Heart left ventricle (tissue), 16 donors: ENCODE data around the gene CHST7. TPM values are rescaled to one million over a fixed set of nuclear protein-coding genes. Genes with fewer than 3 reads are reported as not detected.
A peak's percentile ranks its signal among the peaks of the same experiment; 100 is the strongest.

Experiments used
- ATAC-seq, 4 donors: fragments of 200-7000 bp; cut with Tn5 transposase; one replicate each; pipeline ENCODE4 v1.9.1; 2020 to 2022; ENCODE audit warnings: moderate library complexity in 4 of 4, mild to moderate bottlenecking in 3 of 4, moderate number of reproducible peaks in 1 of 4
- DNase-seq, 5 donors: peaks; one replicate each; pipeline ENCODE4 v3.0.0-alpha.2; 2020
- H3K27ac ChIP-seq, 12 donors: fragments of 200-600 bp; sonication (generic) in 4 of 12; one replicate each; pipeline versions ENCODE4 v1.5.0 to v1.8.0; 2016 to 2022; ENCODE audit warnings: mild to moderate bottlenecking in 2 of 12
- H3K27me3 ChIP-seq, 9 donors: fragments of 200-600 bp; sonication (generic) in 2 of 9; one replicate each; pipeline versions ENCODE4 v1.5.1 to v1.8.0; 2016 to 2022; ENCODE audit warnings: mild to moderate bottlenecking in 3 of 9
- H3K36me3 ChIP-seq, 9 donors: fragments of 200-600 bp; sonication (generic) in 2 of 9; one replicate each; pipeline versions ENCODE4 v1.5.0 to v1.8.0; 2018 to 2022; ENCODE audit warnings: mild to moderate bottlenecking in 2 of 9
- H3K4me1 ChIP-seq, 12 donors: fragments of 200-600 bp; sonication (generic) in 4 of 12; one replicate each; pipeline versions ENCODE4 v1.5.0 to v1.8.0; 2016 to 2022; ENCODE audit warnings: mild to moderate bottlenecking in 3 of 12
- H3K4me3 ChIP-seq, 12 donors: fragments of 200-600 bp; sonication (generic) in 4 of 12; one replicate each; pipeline versions ENCODE4 v1.5.0 to v1.8.0; 2017 to 2022; ENCODE audit warnings: mild to moderate bottlenecking in 9 of 12, moderate library complexity in 4 of 12
- H3K9me3 ChIP-seq, 12 donors: fragments of 200-600 bp; sonication (generic) in 4 of 12; one replicate each; pipeline versions ENCODE4 v1.5.0 to v1.8.0; 2016 to 2022; ENCODE audit warnings: mild to moderate bottlenecking in 1 of 12
- CTCF ChIP-seq, 12 donors: fragments of 200-600 bp; sonication (generic) in 4 of 12; IDR thresholded peaks; one replicate each; pipeline versions ENCODE4 v1.5.0 to v1.8.0; 2018 to 2022; ENCODE audit warnings: antibody characterized with exemption in 12 of 12, mild to moderate bottlenecking in 5 of 12
- POLR2A ChIP-seq, 2 donors: fragments of 450-650 bp; IDR thresholded peaks; one replicate each; pipeline ENCODE4 v1.6.1; 2017; ENCODE audit warnings: antibody characterized with exemption in 2 of 2, mild to moderate bottlenecking in 2 of 2, moderate library complexity in 2 of 2
- WGBS, 4 donors: extraction: QIAGEN DNeasy Blood & Tissue Kit in 2 of 4; methylation state at CpG; one replicate each; pipeline versions ENCODE4 v1.1.5 to v1.1.7; 2013 to 2018; 5-methylcytosine and 5-hydroxymethylcytosine counted together
- intact Hi-C, 10 donors: fragments of 100-400 bp; cut with DNase I; formaldehyde crosslinking; loops; one replicate each; pipeline versions ENCODE4 v1.11.1 to v1.14.2; 2022
- polyA plus RNA-seq, 2 donors: library from polyadenylated mRNA; stranded (reverse); fragments of 200-250 nt; gene quantifications; one replicate each; pipeline ENCODE4 v1.2.3, GENCODE V29; 2013
- total RNA-seq, 9 donors: library from RNA; depleted of rRNA in 2 of 9; stranded (reverse); fragments of >200 nt in 2 of 9; fragmentation: NEBNext Ultra II Directional in 3 of 9; extraction: Animal tissue kit (Norgen Biotek cat#: 25700) in 3 of 9; gene quantifications; one replicate each; pipeline versions ENCODE4 v1.1.0 to v1.2.4, GENCODE V29; 2016 to 2023
- donor health status: ischemic (EF 13 %, LVEDD 7.1; RV severe dilation, severe dysfunction).
- donor health status: healthy with polysubstance abuse.
- donor health status: DM: no; HTN: yes; CAD: no.
- donor health status: DM: no; HTN: no; CAD: no.
- donor health status: ischemic (EF 25% LVEDD 6.9; RV normal size, moderate dysfunction).
- donor health status: ischemic (EF 25% LVEDD 5.7; RV mildly dilated, moderate dysfunction).
- donor health status: healthy.
- donor health status: DM: yes; HTN: yes; CAD: no.
- donor health status: ischemic (EF 35%, LVEDD 5.7; RV mildly dilated, moderate dysfunction).
- donor health status: nonischemic (EF 11% LVEDD 7.7; RV severe dilation, severe dysfunction).
- donor health status: DM: yes; HTN: yes; CAD: no.
- donor health status: PGD.
- donor health status: ischemic (EF 29% LVEDD 5.4; RV normal size, mild dysfunction).
- donor health status: nonischemic (EF 23%, LVEDD 6.1; RV moderate dilation, normal function).

The CHST7 gene
- total and polyA plus RNA-seq, 11 donors: 3.6 to 41.8 (median 15.0) TPM

- no peak overlapping the region for H3K4me3 ChIP-seq
- 80 to 89% (median 83%) methylated on average over 8 of the region's 8 CpGs for WGBS, 4 donors
- peaks cover 0 to 62% (median 14%) of the 10 kb centered on the region in 12 donors for H3K4me1 ChIP-seq
- H3K27ac ChIP-seq: peak overlapping the region in 5 of 12 donors; percentile 20 to 39 (median 33)
- ATAC-seq (no peak), DNase-seq (no peak)
- intact Hi-C loops: loop anchor here in 1 of 10 donors (5.0 kb wide), 1 partner anchor 35 kb away; no protein-coding TSS in a partner anchor
- no peaks in the 10 kb centered on the region for H3K9me3 ChIP-seq
- no peak for TF ChIP-seq CTCF (IDR thresholded peaks at IDR 0.05)
- TF ChIP-seq POLR2A (IDR thresholded peaks at IDR 0.05): no peak
- H3K27me3 ChIP-seq: no peaks in the 10 kb centered on the region
- no peaks in the 10 kb centered on the region for H3K36me3 ChIP-seq
These were observed 23.6 kb downstream of the CHST7 start for GRCh38 chrX:46597208-46597607.

GRCh38 chrX:46597771-46598170 lies 24.2 kb downstream of the CHST7 start:
- TF ChIP-seq CTCF (IDR thresholded peaks at IDR 0.05): no peak
- no peak for TF ChIP-seq POLR2A (IDR thresholded peaks at IDR 0.05)
- Histone ChIP-seq H3K27me3 (no peaks in the 10 kb centered on the region), H3K27ac (peak overlapping the region in 8 of 12 donors; percentile 20 to 50 (median 34)), H3K36me3 (no peaks in the 10 kb centered on the region), H3K4me3 (no peak overlapping the region), H3K9me3 (no peaks in the 10 kb centered on the region), H3K4me1 (peaks cover 0 to 62% (median 14%) of the 10 kb centered on the region in 12 donors)
- intact Hi-C loops: loop anchor here in 1 of 10 donors (5.0 kb wide), 1 partner anchor 35 kb away; no protein-coding TSS in a partner anchor
- ATAC-seq: peak in 2 of 4 donors; percentile 5 to 21
- no peak for DNase-seq
- 31 to 48% (median 45%) methylated on average over 6 of the region's 6 CpGs for WGBS, 4 donors

- Histone ChIP-seq H3K27me3 (no peaks in the 10 kb centered on the region), H3K9me3 (no peaks in the 10 kb centered on the region), H3K27ac (peak overlapping the region in 10 of 12 donors; percentile 33 to 75 (median 48)), H3K4me3 (no peak overlapping the region), H3K36me3 (no peaks in the 10 kb centered on the region), H3K4me1 (peaks cover 0 to 57% (median 14%) of the 10 kb centered on the region in 12 donors)
- ATAC-seq (peak in 2 of 4 donors; percentile 25 to 62), DNase-seq (no peak)
- 0 to 97% (median 69%) methylated on average over 1 of the region's 1 CpG for WGBS, 4 donors
- TF ChIP-seq POLR2A (IDR thresholded peaks at IDR 0.05) (no peak), CTCF (IDR thresholded peaks at IDR 0.05) (no peak)
- intact Hi-C loops: loop anchor here in 1 of 10 donors (5.0 kb wide), 1 partner anchor 33 kb away; no protein-coding TSS in a partner anchor
These were observed 25.5 kb downstream of the CHST7 start for GRCh38 chrX:46599051-46599560.

- Histone ChIP-seq H3K36me3 (no peaks in the 10 kb centered on the region), H3K4me3 (no peak overlapping the region), H3K4me1 (peaks cover 0 to 43% (median 14%) of the 10 kb centered on the region in 12 donors), H3K9me3 (no peaks in the 10 kb centered on the region), H3K27me3 (no peaks in the 10 kb centered on the region), H3K27ac (peak overlapping the region in 10 of 12 donors; percentile 23 to 69 (median 50))
- WGBS, 4 donors: 31 to 46% (median 41%) methylated on average over 6 of the region's 6 CpGs
- intact Hi-C loops: no loop called here
- TF ChIP-seq CTCF (IDR thresholded peaks at IDR 0.05): no peak
- TF ChIP-seq POLR2A (IDR thresholded peaks at IDR 0.05): no peak
- ATAC-seq: peak; percentile 82 to 92 (median 88)
- DNase-seq: no peak
These were observed 27.7 kb downstream of the CHST7 start for GRCh38 chrX:46601283-46601682.
